Activated CD4-positive, alpha-beta T cell treated with anti-CD3 and anti-CD28 coated beads, Interleukin-2, Interleukin-6, amounts not matched to agents 100 ng/mL and 50 ng/mL, durations not matched to agents 16 hours and 8 hours (primary cell): ENCODE results near the gene NCAM1.
"Not testable (repeated sequence)": the region's sequence is repeated elsewhere in the genome, so short reads cannot be mapped to it uniquely, and the experiment has no call there.

ENCODE experiments used
- DNase-seq: peaks from one replicate; pipeline ENCODE4 v3.0.0-alpha.2; 2020

Gene NCAM1

GRCh38 chr11:113022262-113022661 lies 61.0 kb downstream of the NCAM1 start:
- no peak for DNase-seq

GRCh38 chr11:113023228-113023627 lies 62.0 kb downstream of the NCAM1 start:
- no peak for DNase-seq

DNA sequence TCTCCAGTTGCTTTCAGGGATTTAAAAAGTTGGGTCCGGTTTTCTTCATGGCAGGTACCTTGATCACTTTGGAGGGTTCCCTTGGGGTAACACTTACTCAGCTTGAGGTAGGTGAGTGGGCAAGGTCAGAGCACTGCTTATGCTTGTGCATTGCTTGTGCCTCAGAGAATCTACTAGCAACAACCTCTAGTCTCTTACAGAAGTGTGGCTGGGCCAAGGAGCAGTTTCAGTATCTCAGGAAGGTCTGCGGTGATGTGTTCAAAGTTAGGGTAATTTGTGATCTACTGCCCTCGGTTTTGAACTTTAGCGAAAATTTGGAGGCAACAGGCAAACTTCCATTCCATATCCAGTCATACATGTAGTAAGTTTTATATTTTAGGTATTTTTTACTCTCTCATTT lies 62.8 kb downstream of the NCAM1 start:
- no peak for DNase-seq

DNA sequence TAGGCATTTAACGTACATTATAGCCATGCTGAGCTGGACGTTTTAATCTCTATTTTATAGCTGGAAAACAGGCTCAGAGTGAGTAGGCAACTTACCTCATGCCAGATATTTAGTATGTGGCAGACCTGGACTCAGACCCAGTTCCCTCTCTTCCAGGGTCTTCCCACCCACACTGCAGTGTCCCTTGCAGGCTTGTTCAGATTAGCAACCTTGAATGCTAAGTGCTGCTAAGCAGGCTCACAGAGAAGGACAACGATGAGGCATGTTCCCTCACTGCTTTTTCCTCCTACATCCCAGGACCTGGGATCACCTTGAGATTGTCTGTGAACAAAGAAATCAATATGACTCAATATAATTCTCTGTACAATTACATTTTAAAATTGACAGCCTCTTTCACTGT lies 65.6 kb downstream of the NCAM1 start:
- no peak for DNase-seq

DNA sequence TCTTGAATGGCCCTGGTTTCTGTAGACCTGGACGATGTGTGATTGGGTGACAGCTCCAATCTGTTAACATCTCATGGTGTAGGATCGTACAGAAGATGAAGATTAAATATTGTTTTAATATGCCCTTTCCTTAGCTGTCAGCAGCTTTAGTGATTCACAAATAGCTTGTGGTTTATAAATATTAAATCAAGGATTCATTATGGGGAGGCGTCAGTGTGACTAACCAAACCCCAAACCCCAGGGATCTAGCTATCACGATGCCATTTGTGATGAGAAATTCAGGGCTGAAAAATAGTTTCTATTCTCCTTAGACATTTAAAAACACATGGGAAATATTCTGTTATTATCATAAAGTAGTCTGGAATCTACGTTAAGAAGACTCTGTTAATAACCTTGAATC lies 73.4 kb downstream of the NCAM1 start:
- DNase-seq, result no peak

DNA sequence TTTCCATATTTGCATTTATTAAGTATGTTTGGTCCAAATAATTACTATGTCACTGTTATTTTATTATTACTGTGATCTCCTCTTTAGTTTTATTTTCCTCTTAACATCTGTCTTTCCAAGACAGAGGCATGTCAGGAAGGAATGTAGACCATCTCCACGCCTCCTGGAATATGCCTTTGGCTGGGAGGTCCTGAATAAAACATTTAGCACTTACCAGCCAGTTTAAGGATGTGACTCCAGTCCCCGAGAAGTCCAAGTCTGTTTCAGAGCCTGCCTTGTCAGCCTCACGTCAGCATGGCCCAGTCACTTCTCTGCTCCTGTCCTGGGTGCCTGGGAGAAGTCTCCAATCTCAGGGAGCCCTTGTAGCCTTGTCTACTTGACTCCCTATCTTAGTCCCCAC lies 74.5 kb downstream of the NCAM1 start:
- DNase-seq, result no peak

- DNase-seq, result no peak
Measured at GRCh38 chr11:113043698-113044097, 82.5 kb downstream of the NCAM1 start.

GRCh38 chr11:113045146-113045545 lies 83.9 kb downstream of the NCAM1 start:
- DNase-seq, result no peak

GRCh38 chr11:113046866-113047265 lies 85.6 kb downstream of the NCAM1 start:
- DNase-seq, result no peak

DNA sequence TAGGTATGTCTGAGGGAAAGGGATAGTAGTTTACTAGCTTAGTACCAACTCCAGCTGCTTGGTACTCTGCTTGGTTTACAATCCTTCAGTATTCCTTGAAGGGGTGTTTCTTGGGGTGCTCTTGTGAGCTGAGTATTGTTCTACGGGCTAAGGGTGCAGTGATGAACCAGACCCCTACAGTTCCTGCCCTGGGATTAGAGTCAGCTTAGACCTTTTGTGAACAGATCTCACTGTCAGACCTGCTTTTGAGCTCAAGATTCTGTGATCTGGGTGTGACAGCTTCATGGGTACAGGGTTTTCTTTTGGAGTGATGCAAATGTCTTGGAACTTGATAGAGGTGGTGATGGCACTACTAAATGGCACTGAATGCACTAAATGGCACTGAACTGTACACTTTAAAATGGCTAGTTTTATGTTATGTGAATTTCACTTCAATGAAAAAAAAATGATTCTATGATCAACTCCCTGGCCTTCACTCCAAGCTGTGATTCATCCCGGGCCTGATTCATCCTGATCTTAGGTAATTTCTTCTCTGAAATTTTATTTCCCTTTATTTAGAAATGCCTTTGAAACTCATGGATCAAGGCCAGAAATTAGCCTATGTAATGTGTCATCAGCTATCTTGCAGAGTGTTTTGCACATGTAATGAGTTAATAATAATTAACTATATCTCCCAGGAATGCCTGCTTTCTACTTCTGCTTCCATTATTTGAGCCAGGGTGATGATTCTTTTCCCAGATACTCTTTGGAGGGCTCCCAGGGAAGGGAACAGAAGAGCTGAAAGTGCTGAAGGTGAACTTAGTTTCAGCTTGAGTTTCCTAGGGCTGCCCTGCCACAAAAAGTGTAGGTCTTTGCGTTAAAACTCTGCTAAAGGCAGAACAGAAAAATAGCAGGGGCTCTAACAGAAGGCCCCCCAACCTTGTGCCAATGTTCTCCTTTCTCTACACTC lies 87.9 kb downstream of the NCAM1 start:
- no peak for DNase-seq

GRCh38 chr11:113053042-113053441 lies 91.8 kb downstream of the NCAM1 start:
- DNase-seq, result not testable (repeated sequence)

- DNase-seq, result no peak
Measured at GRCh38 chr11:113057038-113057437, 95.8 kb downstream of the NCAM1 start.

DNA sequence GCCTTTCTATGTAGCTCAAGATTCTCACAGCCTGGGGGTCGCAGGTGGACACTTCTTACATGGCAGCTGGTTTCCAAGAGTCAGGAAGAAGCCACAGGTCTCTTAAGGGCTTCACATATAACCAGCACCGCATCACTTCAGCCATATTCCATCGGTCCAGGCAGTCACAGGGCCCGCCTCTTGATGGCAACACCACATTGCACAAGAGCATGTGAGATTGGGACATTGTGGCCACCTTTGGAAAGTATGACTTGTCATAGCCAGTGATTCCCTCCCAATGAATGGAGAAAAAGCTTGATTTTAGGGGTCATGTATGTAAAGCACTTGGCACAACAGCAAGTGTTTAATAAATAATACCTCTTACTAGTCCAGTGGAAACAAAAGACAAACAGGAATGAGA lies 98.3 kb downstream of the NCAM1 start:
- no peak for DNase-seq

GRCh38 chr11:113065330-113065729 lies 104.1 kb downstream of the NCAM1 start:
- no peak for DNase-seq

DNA sequence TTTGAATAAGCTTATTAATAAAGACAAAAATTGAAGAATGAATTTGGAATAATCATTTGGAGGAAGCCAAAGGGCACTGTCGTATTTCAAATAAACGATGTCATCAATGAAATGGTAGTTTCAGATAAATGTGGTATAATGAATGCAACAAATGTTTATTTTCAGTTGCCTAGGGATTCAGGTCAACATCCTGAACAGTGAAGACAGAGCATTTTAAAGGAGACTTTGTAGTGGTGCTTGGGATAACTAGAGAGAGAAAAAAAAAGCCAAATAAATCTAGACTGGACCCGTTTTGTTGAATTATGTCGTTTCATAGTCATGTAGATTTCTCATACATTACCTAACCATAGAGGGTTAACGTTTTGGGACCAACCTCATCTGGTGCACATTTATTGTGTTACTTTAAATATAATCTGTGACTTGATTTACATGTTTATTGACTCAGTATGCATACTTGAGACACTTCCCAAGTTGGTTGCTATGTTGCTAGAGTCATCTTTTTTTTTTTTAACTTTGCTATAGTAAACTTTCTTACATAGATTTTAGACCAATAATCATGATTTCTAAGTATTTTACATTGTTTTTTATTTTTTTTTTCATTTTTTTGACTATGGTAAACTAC lies 111.1 kb downstream of the NCAM1 start:
- DNase-seq, result no peak

- no peak for DNase-seq
Measured at GRCh38 chr11:113073290-113073953, 112.2 kb downstream of the NCAM1 start.

DNA sequence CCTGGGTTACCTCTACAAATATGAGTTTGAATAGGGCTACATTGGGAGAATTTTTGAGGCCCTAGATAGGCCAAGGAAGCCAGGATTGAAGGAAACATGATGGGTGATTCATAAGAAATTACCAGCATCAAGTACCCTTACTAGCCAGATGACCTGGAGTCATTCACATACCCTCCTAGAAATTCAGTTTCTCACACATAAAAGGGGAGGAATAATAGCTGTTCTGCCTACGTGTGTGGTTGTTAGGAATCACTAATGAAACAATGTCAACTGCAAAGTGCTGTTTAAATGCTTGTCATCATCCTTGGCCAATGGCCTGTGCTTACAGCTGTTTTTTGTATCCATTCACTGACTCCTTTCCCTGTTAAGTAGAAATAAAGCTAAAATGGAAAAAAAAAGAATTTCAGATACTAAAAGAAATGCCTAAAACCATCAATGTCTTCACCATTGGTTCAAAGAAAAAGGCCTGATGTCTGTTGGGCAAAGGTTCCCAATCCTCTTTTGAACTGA lies 114.4 kb downstream of the NCAM1 start:
- no peak for DNase-seq

DNA sequence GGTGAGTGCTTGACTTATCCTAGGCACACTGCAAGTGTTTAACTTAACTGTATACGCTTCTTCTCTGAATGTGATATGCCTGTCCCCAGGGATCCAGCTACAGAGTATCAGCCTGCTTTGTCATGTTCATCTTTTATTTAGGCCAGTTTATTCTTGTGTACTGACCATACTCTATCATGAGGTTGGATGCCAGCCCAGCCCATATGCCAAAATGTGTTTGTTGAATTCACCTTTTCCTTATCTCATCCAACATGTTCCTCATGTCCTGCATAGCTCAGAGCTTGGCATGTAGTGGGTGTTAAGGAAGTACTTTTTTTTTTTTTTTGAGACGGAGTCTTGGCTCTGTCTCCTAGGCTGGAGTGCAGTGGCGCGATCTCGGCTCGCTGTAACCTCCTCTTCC lies 116.2 kb downstream of the NCAM1 start:
- no peak for DNase-seq

DNA sequence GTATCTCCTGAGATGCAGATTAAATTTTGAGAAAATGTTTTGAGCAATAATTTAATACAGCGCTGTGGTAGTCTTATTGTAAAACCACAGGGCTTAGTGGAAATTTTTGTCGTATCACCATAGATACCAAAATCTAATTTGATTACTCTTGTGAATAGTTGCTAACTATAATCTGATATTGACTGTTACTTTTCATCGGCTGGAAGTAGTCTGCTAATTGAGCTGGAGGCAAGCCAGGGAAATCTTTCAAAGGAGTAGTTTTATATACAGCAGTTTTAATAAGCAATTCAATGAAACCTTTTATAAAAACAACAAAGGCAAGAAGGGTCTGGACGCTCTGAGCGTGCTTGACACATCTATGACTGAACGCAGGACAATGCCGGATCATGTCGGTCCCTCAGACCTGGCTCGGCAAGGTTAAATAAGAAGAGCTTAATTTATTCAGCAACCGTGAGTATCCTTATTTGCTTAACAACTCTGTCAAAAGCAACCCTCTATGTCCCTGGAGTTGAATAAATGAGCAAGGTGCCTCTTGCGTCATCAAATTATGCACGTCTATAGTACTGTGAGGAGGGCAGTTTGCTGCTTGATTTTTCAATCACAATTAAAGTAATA lies 121.2 kb downstream of the NCAM1 start:
- no peak for DNase-seq

DNA sequence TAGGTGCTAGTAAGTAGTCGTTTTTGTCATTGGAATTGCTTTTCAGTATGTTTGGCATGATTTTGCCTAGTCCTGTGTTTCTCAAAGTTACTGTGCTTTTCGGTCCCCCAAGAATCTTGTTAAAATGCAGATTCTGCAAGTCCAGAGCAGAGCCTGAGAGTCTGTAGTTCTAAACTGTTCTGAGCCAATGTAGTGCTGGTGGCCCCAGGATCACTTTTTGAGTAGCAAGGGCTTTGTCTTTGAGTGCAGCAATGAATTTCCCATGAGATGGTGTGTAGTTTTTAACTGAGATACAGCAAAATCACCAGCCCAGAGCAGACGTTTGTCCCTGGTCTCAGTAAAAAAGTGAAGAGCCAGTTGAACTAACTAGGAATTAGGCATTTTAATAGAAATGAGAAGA lies 122.4 kb downstream of the NCAM1 start:
- no peak for DNase-seq

GRCh38 chr11:113084297-113084696 lies 123.1 kb downstream of the NCAM1 start:
- no peak for DNase-seq

DNA sequence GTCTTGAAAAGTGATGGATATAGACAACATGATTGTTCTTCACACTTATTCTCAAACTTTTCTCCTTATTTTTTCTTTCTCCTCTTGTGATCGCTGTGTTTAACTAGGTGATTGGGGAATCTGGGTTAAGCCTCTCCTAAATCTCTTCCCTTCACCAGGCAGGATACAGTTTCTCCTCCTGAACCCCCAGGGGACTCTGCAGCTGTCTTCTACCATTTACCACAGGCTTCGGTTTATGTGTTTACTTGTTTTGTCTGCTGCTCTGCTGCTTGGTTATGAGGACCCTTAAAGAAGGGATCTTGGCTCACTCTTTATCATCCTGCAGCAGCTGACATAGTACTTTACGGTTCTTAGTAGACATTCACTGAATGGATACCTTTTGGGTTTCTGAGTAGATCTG lies 124.2 kb downstream of the NCAM1 start:
- no peak for DNase-seq

DNA sequence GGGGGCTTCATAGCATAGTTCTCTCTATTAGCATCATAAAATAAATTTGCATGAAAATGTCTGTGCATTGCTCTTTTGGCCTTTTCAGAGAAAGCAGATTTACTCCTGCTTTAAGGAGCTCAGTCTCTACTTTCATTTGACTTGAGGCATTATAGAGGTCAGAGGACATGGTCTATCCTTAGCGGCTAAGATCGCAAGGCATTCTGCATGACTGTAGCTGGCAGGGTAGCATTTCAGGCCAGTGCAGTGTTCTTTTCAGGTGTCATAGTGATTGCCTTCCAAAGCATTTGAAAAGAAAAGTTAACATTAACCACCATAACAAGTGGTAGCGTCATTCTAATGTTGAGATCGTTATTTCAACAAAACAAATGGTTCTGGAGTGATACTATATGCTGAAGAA lies 126.5 kb downstream of the NCAM1 start:
- no peak for DNase-seq
